Bronchial epithelial cell (primary cell): Measurements from ENCODE around the gene DUXB. TPM values are rescaled to one million over a fixed set of nuclear protein-coding genes. Genes with fewer than 3 reads are reported as not detected.

ENCODE experiments used
- DNase-seq: peaks from one replicate; pipeline ENCODE4 v3.0.0-alpha.2; 2010; ENCODE audit warnings: low read depth
- FAIRE-seq: peaks from 2 replicates; lab custom pipeline; 2011; peaks lifted over from hg19 to GRCh38; lab: Jason Lieb, UNC
- H3K27me3 ChIP-seq: 2 replicates; pipeline ENCODE4 v1.5.1; 2011; ENCODE audit warnings: low read length; ENCODE audit not compliant: control insufficient read depth, insufficient read depth
- H3K36me3 ChIP-seq: 2 replicates; pipeline ENCODE4 v1.5.1; 2011; ENCODE audit warnings: low read length; ENCODE audit not compliant: control insufficient read depth, insufficient read depth
- H3K4me3 ChIP-seq: 2 replicates; pipeline ENCODE4 v1.5.1; 2011; ENCODE audit warnings: mild to moderate bottlenecking, low read depth, low read length, control low read depth
- total RNA-seq: library from RNA; depleted of rRNA; stranded (reverse); fragments of >200 nt; gene quantifications from 2 replicates; pipeline ENCODE4 v1.2.1, GENCODE V29; 2014
- TF ChIP-seq, protein P1 (sequence below): IDR thresholded peaks from 2 replicates; pipeline ENCODE4 v1.5.1; 2011; ENCODE audit warnings: mild to moderate bottlenecking, moderate library complexity, low read length, control low read depth, inconsistent platforms; ENCODE audit not compliant: insufficient read depth, severe bottlenecking

DUXB gene
- total RNA-seq, result not detected in 2 replicates

GRCh38 chr16:75701361-75701760, at the start of gene DUXB:
DUXB (minus strand) TSS chr16:75701461; CDS start chr16:75701418, 43 bp downstream.
- H3K27me3 ChIP-seq, result no peaks in the 10 kb centered on the region
- H3K4me3 ChIP-seq, result no peak within 1 kb of the TSS
- H3K36me3 ChIP-seq, result no peaks in the 10 kb centered on the region
- no peak for DNase-seq
- TF ChIP-seq, protein P1, sequence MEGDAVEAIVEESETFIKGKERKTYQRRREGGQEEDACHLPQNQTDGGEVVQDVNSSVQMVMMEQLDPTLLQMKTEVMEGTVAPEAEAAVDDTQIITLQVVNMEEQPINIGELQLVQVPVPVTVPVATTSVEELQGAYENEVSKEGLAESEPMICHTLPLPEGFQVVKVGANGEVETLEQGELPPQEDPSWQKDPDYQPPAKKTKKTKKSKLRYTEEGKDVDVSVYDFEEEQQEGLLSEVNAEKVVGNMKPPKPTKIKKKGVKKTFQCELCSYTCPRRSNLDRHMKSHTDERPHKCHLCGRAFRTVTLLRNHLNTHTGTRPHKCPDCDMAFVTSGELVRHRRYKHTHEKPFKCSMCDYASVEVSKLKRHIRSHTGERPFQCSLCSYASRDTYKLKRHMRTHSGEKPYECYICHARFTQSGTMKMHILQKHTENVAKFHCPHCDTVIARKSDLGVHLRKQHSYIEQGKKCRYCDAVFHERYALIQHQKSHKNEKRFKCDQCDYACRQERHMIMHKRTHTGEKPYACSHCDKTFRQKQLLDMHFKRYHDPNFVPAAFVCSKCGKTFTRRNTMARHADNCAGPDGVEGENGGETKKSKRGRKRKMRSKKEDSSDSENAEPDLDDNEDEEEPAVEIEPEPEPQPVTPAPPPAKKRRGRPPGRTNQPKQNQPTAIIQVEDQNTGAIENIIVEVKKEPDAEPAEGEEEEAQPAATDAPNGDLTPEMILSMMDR, result no peak
- no peak for FAIRE-seq

DNA sequence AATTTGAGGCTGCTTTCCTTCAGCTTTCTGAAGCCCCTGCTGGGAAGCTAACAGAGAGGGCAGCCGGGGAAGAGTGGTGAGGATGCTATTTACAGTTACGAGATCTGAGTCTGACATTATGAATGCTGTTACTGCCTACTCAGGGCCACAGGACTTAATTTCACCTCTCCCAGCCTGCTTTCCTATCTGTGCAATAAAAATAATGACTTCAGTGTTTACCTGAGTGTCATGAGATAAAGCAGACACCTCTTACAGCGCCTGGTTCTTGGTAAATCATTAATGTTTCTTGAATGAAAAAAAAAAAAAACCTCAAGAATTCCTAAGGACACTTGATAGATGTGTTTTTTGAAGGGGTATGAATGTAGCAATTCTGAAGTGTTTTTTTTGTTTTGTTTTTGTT, 49.3 kb upstream of the DUXB start:
- no peaks in the 10 kb centered on the region for H3K27me3 ChIP-seq

DNA sequence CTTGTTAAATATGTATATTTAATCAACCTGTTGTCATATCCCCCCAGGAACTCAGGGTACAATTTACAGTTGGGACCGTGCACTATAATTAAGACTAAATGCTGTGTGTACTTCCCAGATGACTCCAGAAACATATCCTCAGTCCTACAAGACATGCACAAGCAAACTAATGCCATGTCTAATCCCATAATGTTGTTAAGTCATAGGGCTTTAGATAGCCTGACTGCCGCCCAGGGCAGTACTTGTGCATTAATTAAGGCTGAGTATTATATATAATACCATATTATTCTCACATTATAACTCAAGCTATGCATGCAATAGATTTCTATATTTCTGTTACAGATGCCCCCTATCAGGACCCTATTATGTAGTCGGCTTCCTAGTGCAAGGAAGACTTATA, 45.1 kb upstream of the DUXB start:
- no peak for FAIRE-seq
- TF ChIP-seq, protein P1, result no peak

More for the DNA sequence above, 49.3 kb upstream of the DUXB start:
- Histone ChIP-seq H3K4me3 (no peak overlapping the region), H3K36me3 (no peaks in the 10 kb centered on the region)
- FAIRE-seq (no peak), DNase-seq (no peak)
- TF ChIP-seq, protein P1, result no peak

GRCh38 chr16:75745823-75746222, 44.6 kb upstream of the DUXB start:
- H3K36me3 ChIP-seq, result no peaks in the 10 kb centered on the region
- H3K27me3 ChIP-seq, result no peaks in the 10 kb centered on the region
- TF ChIP-seq, protein P1, result no peak
- no peak overlapping the region for H3K4me3 ChIP-seq
- DNase-seq, result no peak
- FAIRE-seq, result no peak

More for the DNA sequence above, 45.1 kb upstream of the DUXB start:
- Histone ChIP-seq H3K27me3 (no peaks in the 10 kb centered on the region), H3K36me3 (no peaks in the 10 kb centered on the region), H3K4me3 (no peak overlapping the region)
- no peak for DNase-seq

- Histone ChIP-seq H3K4me3 (no peak overlapping the region), H3K27me3 (no peaks in the 10 kb centered on the region), H3K36me3 (no peaks in the 10 kb centered on the region)
- DNase-seq (no peak), FAIRE-seq (no peak)
- TF ChIP-seq, protein P1, result no peak
These were observed 44.0 kb upstream of the DUXB start for GRCh38 chr16:75745242-75745641.

DNA sequence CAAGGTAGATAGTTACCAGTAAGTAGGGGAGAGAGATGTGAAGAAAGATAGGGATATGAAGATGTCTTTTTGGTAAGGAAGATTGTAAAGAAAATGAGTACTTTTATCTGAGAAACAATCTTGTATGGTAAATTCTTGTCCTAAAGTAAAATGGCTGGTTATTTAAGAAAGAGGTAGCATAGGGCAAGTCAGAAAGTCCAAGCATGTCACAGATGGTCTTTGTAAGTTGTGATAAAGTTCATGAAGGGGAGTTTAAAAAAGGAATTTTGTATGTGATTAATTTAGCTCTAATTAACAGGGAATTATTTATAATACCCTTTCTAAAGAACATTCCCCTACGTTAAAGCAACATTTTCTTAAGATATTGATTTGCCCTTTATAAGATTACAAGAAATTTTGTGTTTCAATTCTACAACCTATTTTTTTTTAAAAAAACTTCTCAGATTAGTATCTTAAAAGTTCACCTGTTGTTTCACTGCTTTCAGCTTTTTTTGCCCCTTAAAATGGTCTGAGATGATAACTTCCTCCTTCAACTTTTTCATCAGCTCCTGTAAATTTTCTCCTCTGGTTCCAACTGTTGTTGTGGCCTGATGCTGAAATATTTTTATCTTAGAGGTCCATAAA, 41.3 kb upstream of the DUXB start:
- TF ChIP-seq, protein P1, result no peak
- Histone ChIP-seq H3K4me3 (no peak overlapping the region), H3K27me3 (no peaks in the 10 kb centered on the region), H3K36me3 (no peaks in the 10 kb centered on the region)
- peak; percentile 2 for DNase-seq
- no peak for FAIRE-seq
